Neural cell (in vitro differentiated cells): ENCODE results near the gene ACAD9. TPM values are rescaled to one million over a fixed set of nuclear protein-coding genes. Genes with fewer than 3 reads are reported as not detected.

Source experiments
- H2AFZ ChIP-seq: fragments of 200-600, 300-800 bp; sonication (generic), shearing (Covaris generic); 2 replicates; pipeline ENCODE4 v1.6.0; 2014; ENCODE audit warnings: low read depth, mild to moderate bottlenecking, antibody characterized with exemption, low read length, moderate library complexity
- H3F3A ChIP-seq: fragments of 200-600 bp; shearing (Covaris generic); 2 replicates; pipeline ENCODE4 v1.6.1; 2016; ENCODE audit warnings: mild to moderate bottlenecking, moderate library complexity, mixed read lengths, antibody characterized with exemption, low read length; ENCODE audit not compliant: insufficient read depth, poor library complexity, severe bottlenecking
- H3K27ac ChIP-seq: fragments of 200-600, 300-800 bp; sonication (generic), shearing (Covaris generic); 2 replicates; pipeline ENCODE4 v1.5.1; 2014; ENCODE audit warnings: mild to moderate bottlenecking, low read length, moderate library complexity
- H3K27me3 ChIP-seq: fragments of 300-800, 200-600 bp; sonication (generic), shearing (Covaris generic); 2 replicates; pipeline ENCODE4 v1.6.0; 2014; ENCODE audit warnings: mild to moderate bottlenecking, low read depth, low read length, moderate library complexity; ENCODE audit not compliant: insufficient read depth
- H3K36me3 ChIP-seq: fragments of 300-800, 200-600 bp; sonication (generic), shearing (Covaris generic); 2 replicates; pipeline ENCODE4 v1.5.1; 2014; ENCODE audit warnings: mild to moderate bottlenecking, antibody characterized with exemption, low read length, moderate library complexity; ENCODE audit not compliant: insufficient read depth
- H3K4me2 ChIP-seq: fragments of 300-800, 200-600 bp; sonication (generic), shearing (Covaris generic); 2 replicates; pipeline ENCODE4 v1.6.0; 2014; ENCODE audit warnings: mild to moderate bottlenecking, low read length
- H3K4me3 ChIP-seq: fragments of 300-800, 200-600 bp; sonication (generic), shearing (Covaris generic); 2 replicates; pipeline ENCODE4 v1.5.1; 2014; ENCODE audit warnings: mild to moderate bottlenecking, low read length, moderate library complexity
- H3K79me2 ChIP-seq: fragments of 200-600 bp; shearing (Covaris generic); replicated peaks from 2 replicates; pipeline ENCODE4 v1.6.0; 2014; ENCODE audit warnings: mild to moderate bottlenecking, low read length, moderate library complexity; ENCODE audit not compliant: insufficient read depth
- H3K9ac ChIP-seq: fragments of 300-800, 200-600 bp; sonication (generic), shearing (Covaris generic); 2 replicates; pipeline ENCODE4 v1.6.1; 2016; ENCODE audit warnings: mild to moderate bottlenecking, low read length, mixed read lengths
- H3K9me2 ChIP-seq: fragments of 200-600 bp; shearing (Covaris generic); 2 replicates; pipeline ENCODE4 v1.6.1; 2016; ENCODE audit warnings: mild to moderate bottlenecking, low read length, mixed read lengths; ENCODE audit not compliant: insufficient read depth
- H3K9me3 ChIP-seq: fragments of 200-600, 300-800 bp; sonication (generic), shearing (Covaris generic); 2 replicates; pipeline ENCODE4 v1.6.1; 2016; ENCODE audit warnings: mild to moderate bottlenecking, mixed run types, low read length, moderate library complexity, mixed read lengths
- H4K20me1 ChIP-seq: fragments of 200-600 bp; shearing (Covaris generic); 2 replicates; pipeline ENCODE4 v1.6.1; 2016; ENCODE audit warnings: mild to moderate bottlenecking, mixed run types; ENCODE audit not compliant: insufficient read depth
- CTCF ChIP-seq: fragments of 450-650 bp; IDR thresholded peaks from 2 replicates; pipeline ENCODE4 v1.5.1; 2014; ENCODE audit warnings: antibody characterized with exemption, mild to moderate bottlenecking, moderate library complexity; ENCODE audit not compliant: poor library complexity, severe bottlenecking
- EP300 ChIP-seq: fragments of 450-650 bp; conservative IDR thresholded peaks from 2 replicates; pipeline ENCODE4 v1.6.1; 2014; ENCODE audit warnings: antibody characterized with exemption, mild to moderate bottlenecking, moderate library complexity; ENCODE audit not compliant: poor library complexity, severe bottlenecking
- EZH2 ChIP-seq: fragments of 200-600, 300-800 bp; shearing (Covaris generic), sonication (generic); IDR thresholded peaks from 2 replicates; pipeline ENCODE4 v1.6.1; 2014; ENCODE audit warnings: antibody characterized with exemption, low read length, borderline replicate concordance, mild to moderate bottlenecking; ENCODE audit not compliant: insufficient read depth, poor library complexity, severe bottlenecking
- POLR2AphosphoS5 ChIP-seq: IDR thresholded peaks from 2 replicates; pipeline ENCODE4 v1.6.1; 2012
- RAD21 ChIP-seq: fragments of 450-650 bp; conservative IDR thresholded peaks from 2 replicates; pipeline ENCODE4 v1.6.1; 2014; ENCODE audit warnings: antibody characterized with exemption, mild to moderate bottlenecking, moderate library complexity
- SMC3 ChIP-seq: fragments of 450-650 bp; conservative IDR thresholded peaks from 2 replicates; pipeline ENCODE4 v1.6.1; 2014; ENCODE audit warnings: antibody characterized with exemption, mild to moderate bottlenecking, moderate library complexity; ENCODE audit not compliant: poor library complexity
- TAF1 ChIP-seq: IDR thresholded peaks from 2 replicates; pipeline ENCODE4 v1.6.1; 2012; ENCODE audit warnings: low read depth
- polyA plus RNA-seq: library from polyadenylated mRNA; depleted of rRNA; stranded (reverse); fragments of >200 nt; gene quantifications from 2 replicates; pipeline ENCODE4 v1.2.3, GENCODE V29; 2014
- TF ChIP-seq, protein P1 (sequence below): IDR thresholded peaks from 2 replicates; pipeline ENCODE4 v1.6.1; 2012; ENCODE audit warnings: borderline replicate concordance

ACAD9 gene
- polyA plus RNA-seq, 1 donor from 2014 or later: 33.5 TPM

DNA sequence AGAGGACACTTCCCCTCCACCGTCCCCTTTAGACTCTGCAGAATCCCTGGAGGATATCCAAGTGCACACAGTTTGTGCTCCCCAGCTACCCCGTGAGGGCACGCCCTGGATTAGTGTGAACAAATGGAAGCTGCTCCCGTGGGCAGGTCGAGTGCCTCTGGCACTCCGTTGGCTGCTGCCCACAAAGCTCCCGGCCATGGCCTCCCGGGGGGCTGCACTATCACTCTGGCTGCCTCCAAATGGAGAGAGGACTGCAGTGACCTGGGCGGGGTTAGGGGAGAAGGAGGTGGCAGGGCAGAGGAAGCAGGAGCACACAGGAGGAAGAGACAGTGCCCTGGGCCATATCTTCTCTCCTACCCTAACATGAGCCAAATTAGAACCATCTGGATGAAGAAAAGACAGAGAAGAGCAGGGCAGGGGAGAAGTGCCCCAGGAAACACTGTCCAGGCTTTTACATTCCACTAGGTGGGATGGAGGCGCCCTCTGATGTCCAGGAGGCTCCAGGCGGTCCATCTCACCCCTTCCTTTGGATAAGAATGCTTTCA lies 29.4 kb upstream of the ACAD9 start:
- Histone ChIP-seq H3K4me2 (no peak overlapping the region), H4K20me1 (no peaks in the 10 kb centered on the region), H3K9me2 (no peaks in the 10 kb centered on the region), H3K9me3 (peaks cover 4% of the 10 kb centered on the region), H3K79me2 (no peaks in the 10 kb centered on the region), H3K27ac (no peak overlapping the region), H3K9ac (no peak overlapping the region), H3K27me3 (no peaks in the 10 kb centered on the region), H3F3A (no peaks in the 10 kb centered on the region), H3K4me3 (no peak overlapping the region), H3K36me3 (no peaks in the 10 kb centered on the region), H2AFZ (no peak overlapping the region)
- no peak for TF ChIP-seq EZH2
- no peak for TF ChIP-seq SMC3
- no peak for TF ChIP-seq EP300
- TF ChIP-seq, protein P1, sequence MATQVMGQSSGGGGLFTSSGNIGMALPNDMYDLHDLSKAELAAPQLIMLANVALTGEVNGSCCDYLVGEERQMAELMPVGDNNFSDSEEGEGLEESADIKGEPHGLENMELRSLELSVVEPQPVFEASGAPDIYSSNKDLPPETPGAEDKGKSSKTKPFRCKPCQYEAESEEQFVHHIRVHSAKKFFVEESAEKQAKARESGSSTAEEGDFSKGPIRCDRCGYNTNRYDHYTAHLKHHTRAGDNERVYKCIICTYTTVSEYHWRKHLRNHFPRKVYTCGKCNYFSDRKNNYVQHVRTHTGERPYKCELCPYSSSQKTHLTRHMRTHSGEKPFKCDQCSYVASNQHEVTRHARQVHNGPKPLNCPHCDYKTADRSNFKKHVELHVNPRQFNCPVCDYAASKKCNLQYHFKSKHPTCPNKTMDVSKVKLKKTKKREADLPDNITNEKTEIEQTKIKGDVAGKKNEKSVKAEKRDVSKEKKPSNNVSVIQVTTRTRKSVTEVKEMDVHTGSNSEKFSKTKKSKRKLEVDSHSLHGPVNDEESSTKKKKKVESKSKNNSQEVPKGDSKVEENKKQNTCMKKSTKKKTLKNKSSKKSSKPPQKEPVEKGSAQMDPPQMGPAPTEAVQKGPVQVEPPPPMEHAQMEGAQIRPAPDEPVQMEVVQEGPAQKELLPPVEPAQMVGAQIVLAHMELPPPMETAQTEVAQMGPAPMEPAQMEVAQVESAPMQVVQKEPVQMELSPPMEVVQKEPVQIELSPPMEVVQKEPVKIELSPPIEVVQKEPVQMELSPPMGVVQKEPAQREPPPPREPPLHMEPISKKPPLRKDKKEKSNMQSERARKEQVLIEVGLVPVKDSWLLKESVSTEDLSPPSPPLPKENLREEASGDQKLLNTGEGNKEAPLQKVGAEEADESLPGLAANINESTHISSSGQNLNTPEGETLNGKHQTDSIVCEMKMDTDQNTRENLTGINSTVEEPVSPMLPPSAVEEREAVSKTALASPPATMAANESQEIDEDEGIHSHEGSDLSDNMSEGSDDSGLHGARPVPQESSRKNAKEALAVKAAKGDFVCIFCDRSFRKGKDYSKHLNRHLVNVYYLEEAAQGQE: no peak
- no peak for TF ChIP-seq RAD21

DNA sequence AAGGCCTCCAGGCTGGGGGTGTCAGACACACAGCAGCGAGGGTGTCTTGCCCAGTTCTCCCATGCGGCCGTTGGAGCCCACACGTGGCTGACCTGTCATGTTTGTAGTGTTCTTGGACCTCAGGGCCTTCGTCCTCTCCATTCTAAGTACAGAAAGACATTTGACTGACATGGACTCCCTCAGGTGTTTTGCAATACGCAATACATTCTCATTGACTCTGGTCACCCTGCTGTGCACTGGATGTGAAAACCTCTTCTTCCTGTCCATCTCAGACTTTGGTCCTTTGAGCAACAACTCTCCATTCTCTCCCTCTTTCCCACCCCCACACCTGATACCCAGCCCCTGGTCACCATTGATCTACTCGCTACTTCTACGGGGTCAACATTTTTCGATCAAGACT lies 28.9 kb upstream of the ACAD9 start:
- H3K27me3 ChIP-seq: no peaks in the 10 kb centered on the region
- TF ChIP-seq POLR2AphosphoS5: no peak
- no peak for TF ChIP-seq EZH2
- TF ChIP-seq EP300: no peak
- TF ChIP-seq SMC3: no peak
- TF ChIP-seq TAF1: no peak
- TF ChIP-seq, protein P1: no peak
- TF ChIP-seq CTCF: no peak
- no peaks in the 10 kb centered on the region for H3K36me3 ChIP-seq
- H3K9me2 ChIP-seq: no peaks in the 10 kb centered on the region
- peaks cover 4% of the 10 kb centered on the region for H3K9me3 ChIP-seq
- H3F3A ChIP-seq: no peaks in the 10 kb centered on the region
- no peaks in the 10 kb centered on the region for H4K20me1 ChIP-seq
- H3K4me3 ChIP-seq: no peak overlapping the region
- H3K9ac ChIP-seq: no peak overlapping the region
- no peak overlapping the region for H3K27ac ChIP-seq
- no peak overlapping the region for H3K4me2 ChIP-seq
- no peak overlapping the region for H2AFZ ChIP-seq
- no peaks in the 10 kb centered on the region for H3K79me2 ChIP-seq
